K562 (cell line): ENCODE results near the gene SLC16A10. TPM values are rescaled to one million over a fixed set of nuclear protein-coding genes. Genes with fewer than 3 reads are reported as not detected.
A peak's percentile ranks its signal among the peaks of the same experiment; 100 is the strongest.
"Not testable (repeated sequence)": the region's sequence is repeated elsewhere in the genome, so short reads cannot be mapped to it uniquely, and the experiment has no call there.

Experiments
- ATAC-seq: fragments of 200-7000 bp; cut with Tn5 transposase; 3 replicates; pipeline ENCODE4 v1.9.1; 2020; ENCODE audit warnings: moderate library complexity
- BruUV-seq: library from RNA; stranded (reverse); fragments of 400-500 nt; replicated peaks from 2 replicates; lab custom pipeline; 2021; lab: Mats Ljungman, UMichigan
- CTCF ChIA-PET: fragments of 300-600 bp; formaldehyde crosslinking; extraction: SDS; loops from one replicate; lab custom pipeline; 2021; ENCODE audit warnings: low intra/inter-chr PET ratio; lab: Yijun Ruan, JAX
- POLR2A ChIA-PET: fragments of 300-600, 350-650 bp; sonication (Branson Sonifier 250); formaldehyde crosslinking; extraction: SDS; loops from one replicate; lab custom pipeline; 2021; ENCODE audit warnings: antibody characterized with exemption, inconsistent platforms; lab: Yijun Ruan, JAX
- DNase-seq, 4 experiments: peaks; one replicate each; pipeline versions ENCODE4 v3.0.0 to v3.0.0-alpha.2; 2011 to 2018; ENCODE audit warnings: low spot score in 3 of 4, mixed read lengths in 3 of 4; ENCODE audit errors: extremely low read depth in 1 of 4
- FAIRE-seq: peaks from 2 replicates; lab custom pipeline; 2011; peaks lifted over from hg19 to GRCh38; lab: Jason Lieb, UNC
- H2AFZ ChIP-seq: 2 replicates; pipeline ENCODE4 v1.6.0; 2011; ENCODE audit warnings: low read depth, low read length, control low read depth, inconsistent platforms
- H3K27ac ChIP-seq: fragments of 200-600 bp; 3 replicates; pipeline ENCODE4 v1.8.0; 2011; ENCODE audit warnings: low read depth, mild to moderate bottlenecking, control low read depth, inconsistent platforms, low read length, moderate library complexity, mixed read lengths; ENCODE audit errors: extremely low read depth
- H3K27me3 ChIP-seq, 2 experiments: fragments of 300-600 bp in 1 of 2; 2 replicates in 1 of 2; 3 replicates in 1 of 2; pipeline versions ENCODE4 v1.6.0 to v1.8.0; 2011; ENCODE audit warnings: inconsistent platforms in 2 of 2, low read length in 2 of 2, mild to moderate bottlenecking in 1 of 2, mixed read lengths in 1 of 2, moderate library complexity in 1 of 2; ENCODE audit not compliant: control insufficient read depth in 2 of 2, insufficient read depth in 2 of 2
- H3K36me3 ChIP-seq: fragments of 300-600 bp; 3 replicates; pipeline ENCODE4 v1.8.0; 2011; ENCODE audit warnings: mild to moderate bottlenecking, low read length, inconsistent platforms; ENCODE audit not compliant: control insufficient read depth, insufficient read depth
- H3K4me1 ChIP-seq, 2 experiments: fragments of 200-600 bp in 1 of 2; replicated peaks in 1 of 2; 2 replicates in 1 of 2; 3 replicates in 1 of 2; pipeline versions ENCODE4 v1.5.1 to v1.8.0; 2011; ENCODE audit warnings: inconsistent platforms in 2 of 2, low read length in 2 of 2, mild to moderate bottlenecking in 1 of 2, mixed read lengths in 1 of 2, moderate library complexity in 1 of 2; ENCODE audit not compliant: control insufficient read depth in 2 of 2, insufficient read depth in 2 of 2
- H3K4me2 ChIP-seq: 2 replicates; pipeline ENCODE4 v1.6.1; 2011; ENCODE audit warnings: low read length, control low read depth, inconsistent platforms, mixed read lengths; ENCODE audit not compliant: insufficient read depth
- H3K4me3 ChIP-seq: fragments of 200-600 bp; sonication (generic), shearing (Covaris generic); 2 replicates; pipeline ENCODE4 v1.5.1; 2016; ENCODE audit warnings: control low read depth, inconsistent platforms
- H3K79me2 ChIP-seq: fragments of 200-600 bp; 3 replicates; pipeline ENCODE4 v1.8.0; 2011; ENCODE audit warnings: low read length, inconsistent platforms; ENCODE audit not compliant: control insufficient read depth, insufficient read depth
- H3K9ac ChIP-seq, 2 experiments: 2 replicates each; pipeline versions ENCODE4 v1.6.0 to v1.6.1; 2011; ENCODE audit warnings: low read depth in 2 of 2, low read length in 2 of 2, control low read depth in 1 of 2, inconsistent platforms in 1 of 2, mild to moderate bottlenecking in 1 of 2, mixed read lengths in 1 of 2; ENCODE audit not compliant: insufficient read depth in 1 of 2
- H3K9me1 ChIP-seq: one replicate; pipeline ENCODE4 v1.6.0; 2011; ENCODE audit warnings: inconsistent platforms, mild to moderate bottlenecking, low read length, moderate library complexity; ENCODE audit not compliant: control insufficient read depth, insufficient read depth
- H3K9me3 ChIP-seq: replicated peaks from 2 replicates; pipeline ENCODE4 v1.5.1; 2011; ENCODE audit warnings: low read depth, low read length, inconsistent platforms; ENCODE audit not compliant: control insufficient read depth, insufficient read depth
- H4K20me1 ChIP-seq: replicated peaks from 2 replicates; pipeline ENCODE4 v1.6.1; 2011; ENCODE audit warnings: low read length, inconsistent platforms, mixed read lengths; ENCODE audit not compliant: control insufficient read depth, insufficient read depth
- ATF1 ChIP-seq, 2 experiments: fragments of 450-650 bp in 1 of 2; IDR thresholded peaks; 2 replicates each; pipeline ENCODE4 v1.6.1; 2016; ENCODE audit warnings: missing compliant biosample characterization in 1 of 2, missing genetic modification characterization in 1 of 2
- BCOR ChIP-seq: fragments of 450-650 bp; IDR thresholded peaks from 2 replicates; pipeline ENCODE4 v1.6.1; 2016
- CHCHD3 ChIP-seq: fragments of 250-450 bp; sonication (Bioruptor Pico); IDR thresholded peaks from 2 replicates; pipeline ENCODE4 v2.1.2; 2022; ENCODE audit warnings: mild to moderate bottlenecking
- FIP1L1 ChIP-seq: fragments of 200-400 bp; formaldehyde crosslinking; IDR thresholded peaks from 2 replicates; pipeline ENCODE4 v1.6.1; 2018; ENCODE audit warnings: mild to moderate bottlenecking, low read depth, low read length; ENCODE audit not compliant: poor library complexity, severe bottlenecking
- ILF3 ChIP-seq: fragments of 450-650 bp; IDR thresholded peaks from 2 replicates; pipeline ENCODE4 v1.6.1; 2018; ENCODE audit warnings: antibody characterized with exemption, mild to moderate bottlenecking, moderate library complexity, borderline replicate concordance
- KDM1A ChIP-seq, 2 experiments: fragments of 450-650 bp; IDR thresholded peaks; 2 replicates each; pipeline ENCODE4 v1.6.1; 2016; ENCODE audit warnings: mild to moderate bottlenecking in 2 of 2
- MEIS2 ChIP-seq: fragments of 450-650 bp; IDR thresholded peaks from 2 replicates; pipeline ENCODE4 v1.6.1; 2014; ENCODE audit warnings: mild to moderate bottlenecking; ENCODE audit not compliant: partially characterized antibody
- PRPF4 ChIP-seq: fragments of 200-400 bp; formaldehyde crosslinking; IDR thresholded peaks from one replicate; pipeline ENCODE4 v1.6.1; 2017; ENCODE audit warnings: low read length, low read depth, mild to moderate bottlenecking; ENCODE audit not compliant: insufficient read depth, poor library complexity, severe bottlenecking
- RBM22 ChIP-seq: fragments of 200-400 bp; formaldehyde crosslinking; IDR thresholded peaks from 2 replicates; pipeline ENCODE4 v1.6.1; 2018; ENCODE audit warnings: low read length, low read depth; ENCODE audit not compliant: poor library complexity, severe bottlenecking
- SAP30 ChIP-seq: fragments of 200-600 bp; sonication (generic); IDR thresholded peaks from 2 replicates; pipeline ENCODE4 v1.6.1; 2012; ENCODE audit warnings: borderline replicate concordance, low read depth, mild to moderate bottlenecking, moderate library complexity, low read length, control low read depth, inconsistent platforms; ENCODE audit not compliant: insufficient read depth, poor library complexity, severe bottlenecking
- ZNF146 ChIP-seq: IDR thresholded peaks from one replicate; pipeline ENCODE4 v1.6.1; 2018; ENCODE audit warnings: missing compliant biosample characterization; ENCODE audit not compliant: unreplicated experiment
- in situ Hi-C: fragments of 300-500 bp; cut with MboI; formaldehyde crosslinking; loops from 4 replicates; pipeline ENCODE4 v1.15.0; 2018; ENCODE audit warnings: inconsistent platforms, mixed read lengths
- intact Hi-C: fragments of 100-400 bp; cut with micrococcal nuclease; formaldehyde crosslinking; loops from 2 replicates; pipeline ENCODE4 v1.14.2; 2022
- polyA plus RNA-seq, 8 experiments: library from polyadenylated mRNA; depleted of rRNA in 4 of 8; stranded (reverse) in 5 of 8; unstranded in 3 of 8; fragments of >200 nt; fragmentation: Nextera tagmentation in 2 of 8; fragmentation: Illumina TruSeq in 1 of 8; extraction: Ambion mirVana in 2 of 8; extraction: Trizol in 1 of 8; gene quantifications; 2 replicates each; pipeline versions ENCODE4 v1.2.1 to v1.2.3, GENCODE V29; 2011 to 2014; ENCODE audit warnings: inconsistent platforms in 1 of 8, missing spikeins in 1 of 8
- total RNA-seq, 7 experiments: library from RNA; depleted of rRNA in 6 of 7; stranded (reverse); fragments of >200 nt in 6 of 7; fragmentation: Illumina TruSeq in 2 of 7; extraction: Trizol in 2 of 7; gene quantifications; 2 replicates each; pipeline versions ENCODE4 v1.2.1 to v1.2.3, GENCODE V29; 2011 to 2021; ENCODE audit warnings: low replicate concordance in 1 of 7
- TF ChIP-seq, protein P1 (sequence below): fragments of 450-650 bp; IDR thresholded peaks from 2 replicates; pipeline ENCODE4 v1.6.1; 2018; ENCODE audit warnings: mild to moderate bottlenecking, low read depth; ENCODE audit not compliant: partially characterized antibody

The SLC16A10 gene
- total and polyA plus RNA-seq, 9 of the 15 experiments (the other 6 are each of a cell fraction or from before 2014, with no cell fraction given): 0.02 to 0.54 (median 0.24) TPM; not detected in 4

DNA sequence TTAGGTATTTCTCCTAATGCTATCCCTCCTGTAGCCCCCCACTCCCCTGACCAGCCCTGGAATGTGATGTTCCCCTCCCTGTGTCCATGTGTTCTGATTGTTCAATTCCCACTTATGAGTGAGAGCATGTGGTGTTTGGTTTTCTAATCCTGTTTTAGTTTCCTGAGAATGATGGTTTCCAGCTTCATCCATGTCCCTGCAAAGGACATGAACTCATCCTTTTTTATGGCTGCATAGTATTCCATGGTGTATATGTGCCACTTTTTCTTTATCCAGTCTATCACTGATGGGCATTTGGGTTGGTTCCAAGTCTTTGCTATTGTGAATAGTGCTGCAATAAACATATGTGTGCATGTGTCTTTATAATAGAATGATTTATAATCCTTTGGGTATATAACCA is 103.8 kb downstream of the SLC16A10 start:
- H2AFZ ChIP-seq, intact Hi-C loops, H4K20me1 ChIP-seq, H3K4me1 ChIP-seq, DNase-seq, H3K4me2 ChIP-seq, POLR2A ChIA-PET, FAIRE-seq, H3K79me2 ChIP-seq, CTCF ChIA-PET, H3K9me1 ChIP-seq, in situ Hi-C loops, H3K4me3 ChIP-seq, H3K9ac ChIP-seq, H3K27ac ChIP-seq, BruUV-seq, H3K27me3 ChIP-seq, H3K9me3 ChIP-seq, ATAC-seq, H3K36me3 ChIP-seq: not testable (repeated sequence)
- TF ChIP-seq ZNF146 (CRISPR knock-in tag) (peak; percentile 33), KDM1A (IDR thresholded peaks at IDR 0.05) (peak in 1 of 2 experiments; percentile 13; a peak in 1 of 4 replicates), BCOR (peak; percentile 72)

DNA sequence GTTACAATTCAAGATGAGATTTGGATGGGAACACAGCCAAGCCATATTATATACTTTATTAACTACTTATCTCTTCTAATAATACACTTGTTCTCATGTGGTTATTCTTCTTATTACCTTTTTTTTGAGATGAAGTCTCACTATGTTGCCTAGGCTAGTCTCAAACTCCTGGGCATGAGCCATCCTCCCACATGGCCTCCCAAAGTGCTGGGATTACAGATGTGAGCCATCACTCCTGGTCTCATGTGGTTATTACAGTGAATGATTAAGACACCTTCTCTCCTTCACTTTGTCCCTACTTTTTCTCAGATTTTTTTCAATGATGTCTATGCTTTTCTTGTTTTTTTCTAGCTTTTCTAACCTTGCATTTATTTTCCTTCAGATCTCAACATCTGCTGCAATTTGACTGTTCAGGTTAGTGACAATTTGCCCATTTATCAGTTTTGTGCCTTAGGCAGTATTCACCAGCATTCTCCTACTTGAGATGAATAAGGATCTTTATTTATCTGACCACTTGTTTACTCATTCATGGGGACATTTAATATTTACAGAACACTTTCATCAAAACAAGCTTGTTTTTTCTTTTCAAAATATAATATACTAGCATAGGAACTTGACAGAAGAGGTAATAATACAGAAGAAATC is 105.7 kb downstream of the SLC16A10 start:
- intact Hi-C loops: no loop called here
- Histone ChIP-seq H3K9me1 (no peaks in the 10 kb centered on the region), H3K27ac (no peak overlapping the region), H3K9me3 (no peaks in the 10 kb centered on the region), H4K20me1 (no peaks in the 10 kb centered on the region), H3K4me3 (no peak overlapping the region), H2AFZ (no peak overlapping the region), H3K79me2 (no peaks in the 10 kb centered on the region), H3K9ac (no peak overlapping the region), H3K4me2 (no peak overlapping the region), H3K27me3 (peaks cover 0 to 4% of the 10 kb centered on the region in 2 experiments; a peak in 1 of 5 replicates), H3K4me1 (peaks cover 0 to 3% of the 10 kb centered on the region in 2 experiments; a peak in 2 of 5 replicates), H3K36me3 (no peaks in the 10 kb centered on the region)
- DNase-seq (no peak), FAIRE-seq (no peak), ATAC-seq (no peak)
- BruUV-seq: no TSS peak
- in situ Hi-C loops: no loop called here
- POLR2A ChIA-PET: no interaction called here
- CTCF ChIA-PET: no interaction called here
- no peak for TF ChIP-seq ATF1 (CRISPR knock-in tag; IDR thresholded peaks at IDR 0.05)
- no peak for TF ChIP-seq ATF1 (tag; IDR thresholded peaks at IDR 0.05)
- TF ChIP-seq FIP1L1: no peak
- TF ChIP-seq, protein P1, sequence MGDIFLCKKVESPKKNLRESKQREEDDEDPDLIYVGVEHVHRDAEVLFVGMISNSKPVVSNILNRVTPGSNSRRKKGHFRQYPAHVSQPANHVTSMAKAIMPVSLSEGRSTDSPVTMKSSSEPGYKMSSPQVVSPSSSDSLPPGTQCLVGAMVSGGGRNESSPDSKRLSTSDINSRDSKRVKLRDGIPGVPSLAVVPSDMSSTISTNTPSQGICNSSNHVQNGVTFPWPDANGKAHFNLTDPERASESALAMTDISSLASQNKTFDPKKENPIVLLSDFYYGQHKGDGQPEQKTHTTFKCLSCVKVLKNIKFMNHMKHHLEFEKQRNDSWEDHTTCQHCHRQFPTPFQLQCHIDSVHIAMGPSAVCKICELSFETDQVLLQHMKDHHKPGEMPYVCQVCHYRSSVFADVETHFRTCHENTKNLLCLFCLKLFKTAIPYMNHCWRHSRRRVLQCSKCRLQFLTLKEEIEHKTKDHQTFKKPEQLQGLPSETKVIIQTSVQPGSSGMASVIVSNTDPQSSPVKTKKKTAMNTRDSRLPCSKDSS: no peak
- TF ChIP-seq CHCHD3: no peak
- TF ChIP-seq SAP30: no peak
- TF ChIP-seq PRPF4: no peak
- TF ChIP-seq MEIS2: no peak
- no peak for TF ChIP-seq RBM22
- no peak for TF ChIP-seq ILF3
